SK-N-SH treated with all-trans-retinoic acid at 6 μM for 48 hours (cell line): ENCODE measurements around the gene ACE2.

ENCODE experiments used
- ATAC-seq: fragments of 200-7000 bp; cut with Tn5 transposase; 3 replicates; pipeline ENCODE4 v1.9.1; 2020; ENCODE audit warnings: mild to moderate bottlenecking, moderate library complexity
- ARNTL ChIP-seq: fragments of 450-650 bp; formaldehyde crosslinking; IDR thresholded peaks from 2 replicates; pipeline ENCODE4 v1.5.0; 2020; ENCODE audit warnings: low read depth, mild to moderate bottlenecking, moderate library complexity, borderline replicate concordance
- BACH2 ChIP-seq: fragments of 250-450 bp; sonication (Bioruptor Pico); IDR thresholded peaks from 2 replicates; pipeline ENCODE4 v1.9.0; 2021; ENCODE audit warnings: mild to moderate bottlenecking, borderline replicate concordance
- CSRNP3 ChIP-seq: fragments of 250-450 bp; sonication (Bioruptor Pico); IDR thresholded peaks from 2 replicates; pipeline ENCODE4 v1.5.1; 2021; ENCODE audit warnings: mild to moderate bottlenecking, moderate library complexity
- ESRRG ChIP-seq: fragments of 250-450 bp; sonication (Bioruptor Pico); IDR thresholded peaks from 2 replicates; pipeline ENCODE4 v1.6.1; 2021; ENCODE audit warnings: mild to moderate bottlenecking
- GLIS3 ChIP-seq: fragments of 250-450 bp; sonication (Bioruptor Pico); IDR thresholded peaks from 2 replicates; pipeline ENCODE4 v1.5.0; 2020; ENCODE audit warnings: mild to moderate bottlenecking, moderate library complexity
- ISL1 ChIP-seq: fragments of 250-450 bp; sonication (Bioruptor Pico); IDR thresholded peaks from 2 replicates; pipeline ENCODE4 v2.1.2; 2022; ENCODE audit warnings: mild to moderate bottlenecking, moderate library complexity
- PATZ1 ChIP-seq: fragments of 250-450 bp; sonication (Bioruptor Pico); IDR thresholded peaks from 2 replicates; pipeline ENCODE4 v1.8.0; 2020; ENCODE audit warnings: mild to moderate bottlenecking, moderate library complexity, borderline replicate concordance
- POU6F1 ChIP-seq: fragments of 250-450 bp; sonication (Bioruptor Pico); IDR thresholded peaks from 2 replicates; pipeline ENCODE4 v1.8.0; 2021; ENCODE audit warnings: low read depth, mild to moderate bottlenecking, moderate library complexity, borderline replicate concordance
- PPARA ChIP-seq: fragments of 250-450 bp; sonication (Bioruptor Pico); IDR thresholded peaks from 2 replicates; pipeline ENCODE4 v1.5.0; 2020; ENCODE audit warnings: mild to moderate bottlenecking, borderline replicate concordance
- RARB ChIP-seq: fragments of 250-450 bp; sonication (Bioruptor Pico); IDR thresholded peaks from 2 replicates; pipeline ENCODE4 v1.8.0; 2021; ENCODE audit warnings: mild to moderate bottlenecking, moderate library complexity
- SNAI2 ChIP-seq: fragments of 250-450 bp; sonication (Bioruptor Pico); IDR thresholded peaks from 2 replicates; pipeline ENCODE4 v1.5.0; 2020; ENCODE audit warnings: mild to moderate bottlenecking, moderate library complexity
- TCF4 ChIP-seq: fragments of 250-450 bp; sonication (Bioruptor Pico); IDR thresholded peaks from 2 replicates; pipeline ENCODE4 v1.8.0; 2021; ENCODE audit warnings: mild to moderate bottlenecking, moderate library complexity, borderline replicate concordance
- ZC3H10 ChIP-seq: fragments of 250-450 bp; sonication (Bioruptor Pico); IDR thresholded peaks from 2 replicates; pipeline ENCODE4 v1.5.1; 2021; ENCODE audit warnings: mild to moderate bottlenecking, moderate library complexity
- ZFP3 ChIP-seq: fragments of 250-450 bp; sonication (Bioruptor Pico); IDR thresholded peaks from 2 replicates; pipeline ENCODE4 v1.5.0; 2020; ENCODE audit warnings: mild to moderate bottlenecking, moderate library complexity
- ZFP30 ChIP-seq: fragments of 450-650 bp; formaldehyde crosslinking; IDR thresholded peaks from 2 replicates; pipeline ENCODE4 v1.5.0; 2022; ENCODE audit warnings: mild to moderate bottlenecking, moderate library complexity
- ZNF70 ChIP-seq: fragments of 450-650 bp; formaldehyde crosslinking; IDR thresholded peaks from 2 replicates; pipeline ENCODE4 v1.5.0; 2020; ENCODE audit warnings: mild to moderate bottlenecking, moderate library complexity
- ZNF8 ChIP-seq: fragments of 450-650 bp; formaldehyde crosslinking; IDR thresholded peaks from 2 replicates; pipeline ENCODE4 v1.5.0; 2020; ENCODE audit warnings: mild to moderate bottlenecking, moderate library complexity

ACE2 gene

GRCh38 chrX:15512401-15512965 lies 88.3 kb downstream of the ACE2 start:
- ATAC-seq = peak; percentile 55; the same call in 2 of the 3 replicates
- TF ChIP-seq ZFP3 (CRISPR knock-in tag) = no peak
- no peak for TF ChIP-seq GLIS3 (CRISPR knock-in tag)
- TF ChIP-seq ARNTL (CRISPR knock-in tag) = no peak
- no peak for TF ChIP-seq BACH2
- TF ChIP-seq ZC3H10 (CRISPR knock-in tag) = no peak
- no peak for TF ChIP-seq ISL1 (CRISPR knock-in tag)
- no peak for TF ChIP-seq ZNF70 (CRISPR knock-in tag)
- TF ChIP-seq ESRRG (CRISPR knock-in tag) = no peak
- TF ChIP-seq SNAI2 = no peak
- TF ChIP-seq CSRNP3 = no peak
- TF ChIP-seq PPARA (CRISPR knock-in tag) = no peak
- TF ChIP-seq POU6F1 (CRISPR knock-in tag) = no peak
- no peak for TF ChIP-seq PATZ1
- TF ChIP-seq TCF4 (CRISPR knock-in tag) = no peak
- TF ChIP-seq RARB (CRISPR knock-in tag) = no peak
- TF ChIP-seq ZNF8 (CRISPR knock-in tag) = no peak
- no peak for TF ChIP-seq ZFP30 (CRISPR knock-in tag)
- TF ChIP-seq, all 23 proteins: peak for 0

GRCh38 chrX:15511563-15511962 lies 89.2 kb downstream of the ACE2 start:
- TF ChIP-seq PPARA (CRISPR knock-in tag) (no peak), RARB (CRISPR knock-in tag) (no peak)
- no peak for ATAC-seq
